OCI-LY3 (cell line): ENCODE results near the gene NDUFV1.

Source experiments
- EZH2phosphoT487 ChIP-seq: fragments of 200-600 bp; shearing (Covaris generic); IDR thresholded peaks from 2 replicates; pipeline ENCODE4 v1.6.1; 2018; ENCODE audit warnings: antibody characterized with exemption, mixed run types, low read depth
- TF ChIP-seq, protein P1 (sequence below): fragments of 200-600, 300-600 bp; sonication (generic); IDR thresholded peaks from 2 replicates; pipeline ENCODE4 v1.5.1; 2014; ENCODE audit warnings: antibody characterized with exemption, low read length, low read depth

DNA sequence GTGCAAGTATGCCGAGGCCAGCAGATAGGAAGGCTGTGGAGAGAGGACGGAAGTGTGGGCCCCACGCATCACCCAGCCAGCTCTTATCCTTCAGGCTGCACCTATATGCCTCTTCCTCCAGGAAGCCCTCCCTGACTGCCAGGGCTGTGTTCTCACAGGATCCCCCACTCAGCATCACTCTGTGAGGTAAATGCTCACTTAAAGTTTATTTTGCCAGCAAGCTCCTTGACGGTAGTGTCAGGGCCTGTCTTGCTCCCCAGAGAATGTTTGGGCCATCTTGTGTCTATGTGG, 28.4 kb downstream of the NDUFV1 start:
- TF ChIP-seq, protein P1, sequence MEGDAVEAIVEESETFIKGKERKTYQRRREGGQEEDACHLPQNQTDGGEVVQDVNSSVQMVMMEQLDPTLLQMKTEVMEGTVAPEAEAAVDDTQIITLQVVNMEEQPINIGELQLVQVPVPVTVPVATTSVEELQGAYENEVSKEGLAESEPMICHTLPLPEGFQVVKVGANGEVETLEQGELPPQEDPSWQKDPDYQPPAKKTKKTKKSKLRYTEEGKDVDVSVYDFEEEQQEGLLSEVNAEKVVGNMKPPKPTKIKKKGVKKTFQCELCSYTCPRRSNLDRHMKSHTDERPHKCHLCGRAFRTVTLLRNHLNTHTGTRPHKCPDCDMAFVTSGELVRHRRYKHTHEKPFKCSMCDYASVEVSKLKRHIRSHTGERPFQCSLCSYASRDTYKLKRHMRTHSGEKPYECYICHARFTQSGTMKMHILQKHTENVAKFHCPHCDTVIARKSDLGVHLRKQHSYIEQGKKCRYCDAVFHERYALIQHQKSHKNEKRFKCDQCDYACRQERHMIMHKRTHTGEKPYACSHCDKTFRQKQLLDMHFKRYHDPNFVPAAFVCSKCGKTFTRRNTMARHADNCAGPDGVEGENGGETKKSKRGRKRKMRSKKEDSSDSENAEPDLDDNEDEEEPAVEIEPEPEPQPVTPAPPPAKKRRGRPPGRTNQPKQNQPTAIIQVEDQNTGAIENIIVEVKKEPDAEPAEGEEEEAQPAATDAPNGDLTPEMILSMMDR, result no peak
- TF ChIP-seq EZH2phosphoT487, result no peak
